Stimulated activated CD8-positive, alpha-beta memory T cell treated with anti-CD3 and anti-CD28 coated beads, Interleukin-15, amount 100 ng/mL, for 48 hours (primary cell): Measurements from ENCODE around the gene VAV3.

Experiments
- DNase-seq, 2 donors: peaks; one replicate each; pipeline ENCODE4 v3.0.0-alpha.2; 2020; ENCODE audit warnings: low read depth in 2 of 2

The VAV3 gene

GRCh38 chr1:107972391-107973180 lies 7.6 kb upstream of the VAV3 start:
- no peak for DNase-seq

- no peak for DNase-seq
Measured at GRCh38 chr1:107966550-107966949, 1.6 kb upstream of the VAV3 start.

GRCh38 chr1:107964336-107965109 lies 457 bp downstream of the VAV3 start:
- no peak for DNase-seq

GRCh38 chr1:107963601-107964335 lies 1.2 kb downstream of the VAV3 start:
- DNase-seq = no peak

- DNase-seq = no peak
Measured at GRCh38 chr1:107963008-107963407, 2.0 kb downstream of the VAV3 start.

GRCh38 chr1:107954719-107955415 lies 10.1 kb downstream of the VAV3 start:
- DNase-seq = no peak

- DNase-seq = no peak
Measured at GRCh38 chr1:107954126-107954525, 10.9 kb downstream of the VAV3 start.

GRCh38 chr1:107953556-107953955 lies 11.4 kb downstream of the VAV3 start:
- DNase-seq = no peak

- no peak for DNase-seq
Measured at GRCh38 chr1:107952989-107953388, 12.0 kb downstream of the VAV3 start.

- DNase-seq = no peak
Measured at GRCh38 chr1:107950464-107950863, 14.5 kb downstream of the VAV3 start.

- DNase-seq = no peak
Measured at GRCh38 chr1:107949467-107950253, 15.3 kb downstream of the VAV3 start.

- DNase-seq = no peak
Measured at GRCh38 chr1:107946794-107947193, 18.2 kb downstream of the VAV3 start.

GRCh38 chr1:107943694-107944093 lies 21.3 kb downstream of the VAV3 start:
- DNase-seq = no peak

GRCh38 chr1:107942814-107943213 lies 22.2 kb downstream of the VAV3 start:
- DNase-seq = no peak

- DNase-seq = no peak
Measured at GRCh38 chr1:107941531-107941930, 23.4 kb downstream of the VAV3 start.

- DNase-seq = no peak
Measured at GRCh38 chr1:107941123-107941522, 23.9 kb downstream of the VAV3 start.

- no peak for DNase-seq
Measured at GRCh38 chr1:107940701-107941100, 24.3 kb downstream of the VAV3 start.

GRCh38 chr1:107940017-107940577 lies 24.9 kb downstream of the VAV3 start:
- DNase-seq = no peak

GRCh38 chr1:107939256-107939655 lies 25.7 kb downstream of the VAV3 start:
- DNase-seq = no peak
